Liver (tissue), 3 donors: Measurements from ENCODE around the gene CDKN1A.

Source experiments
- FOXA1 ChIP-seq: IDR thresholded peaks from 2 replicates; pipeline ENCODE4 v1.6.1; 2016; ENCODE audit warnings: antibody characterized with exemption
- HNF4A ChIP-seq, 2 donors: conservative IDR thresholded peaks; 2 replicates each; pipeline ENCODE4 v1.6.1; 2016; ENCODE audit warnings: antibody characterized with exemption in 2 of 2, mild to moderate bottlenecking in 2 of 2
- JUND ChIP-seq, 2 donors: IDR thresholded peaks; 2 replicates each; pipeline ENCODE4 v1.6.1; 2016; ENCODE audit warnings: antibody characterized with exemption in 2 of 2
- RAD21 ChIP-seq, 2 donors: IDR thresholded peaks; 2 replicates each; pipeline ENCODE4 v1.6.1; 2016; ENCODE audit warnings: antibody characterized with exemption in 2 of 2, mild to moderate bottlenecking in 2 of 2
- TAF1 ChIP-seq: conservative IDR thresholded peaks from 2 replicates; pipeline ENCODE4 v1.6.1; 2016; ENCODE audit warnings: antibody characterized with exemption, mild to moderate bottlenecking
- YY1 ChIP-seq: IDR thresholded peaks from 2 replicates; pipeline ENCODE4 v1.6.1; 2016; ENCODE audit warnings: antibody characterized with exemption, mild to moderate bottlenecking
- TF ChIP-seq, protein P1 (sequence below): fragments of 150-350 bp; IDR thresholded peaks from 2 replicates; pipeline ENCODE4 v1.5.1; 2017; ENCODE audit warnings: improper control_type of control experiment, low read depth, low read length; ENCODE audit not compliant: missing input control
- TF ChIP-seq, protein P2 (sequence below): IDR thresholded peaks from 2 replicates; pipeline ENCODE4 v1.6.1; 2016; ENCODE audit warnings: antibody characterized with exemption
- TF ChIP-seq, protein P3 (sequence below): IDR thresholded peaks from 2 replicates; pipeline ENCODE4 v1.6.1; 2016; ENCODE audit warnings: antibody characterized with exemption
- TF ChIP-seq, protein P4 (sequence below): IDR thresholded peaks from 2 replicates; pipeline ENCODE4 v1.6.1; 2016; ENCODE audit warnings: antibody characterized with exemption, mild to moderate bottlenecking
- TF ChIP-seq, protein P5 (sequence below): IDR thresholded peaks from 2 replicates; pipeline ENCODE4 v1.6.1; 2016; ENCODE audit warnings: antibody characterized with exemption
- donor health status: healthy.
- donor health status: healthy.

DNA sequence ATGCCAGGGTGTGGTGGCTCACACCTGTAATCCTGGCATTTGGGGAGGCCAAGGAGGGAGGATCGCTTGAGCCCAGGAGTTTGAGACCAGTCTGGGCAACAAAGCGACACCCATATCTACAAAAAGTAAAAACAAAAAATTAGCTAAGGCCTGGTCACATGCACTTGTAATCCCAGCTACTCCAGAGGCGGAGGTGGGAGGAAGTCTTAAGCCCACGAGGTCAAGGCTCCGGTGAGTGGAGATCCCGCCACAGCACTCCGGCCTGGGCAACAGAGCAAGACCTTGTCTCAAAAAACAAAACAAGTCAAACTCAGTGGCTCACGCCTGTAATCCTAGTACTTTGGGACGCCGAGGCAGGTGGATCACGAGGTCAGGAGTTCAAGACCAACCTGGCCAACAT, 48.7 kb upstream of the CDKN1A start:
- TF ChIP-seq, protein P1, sequence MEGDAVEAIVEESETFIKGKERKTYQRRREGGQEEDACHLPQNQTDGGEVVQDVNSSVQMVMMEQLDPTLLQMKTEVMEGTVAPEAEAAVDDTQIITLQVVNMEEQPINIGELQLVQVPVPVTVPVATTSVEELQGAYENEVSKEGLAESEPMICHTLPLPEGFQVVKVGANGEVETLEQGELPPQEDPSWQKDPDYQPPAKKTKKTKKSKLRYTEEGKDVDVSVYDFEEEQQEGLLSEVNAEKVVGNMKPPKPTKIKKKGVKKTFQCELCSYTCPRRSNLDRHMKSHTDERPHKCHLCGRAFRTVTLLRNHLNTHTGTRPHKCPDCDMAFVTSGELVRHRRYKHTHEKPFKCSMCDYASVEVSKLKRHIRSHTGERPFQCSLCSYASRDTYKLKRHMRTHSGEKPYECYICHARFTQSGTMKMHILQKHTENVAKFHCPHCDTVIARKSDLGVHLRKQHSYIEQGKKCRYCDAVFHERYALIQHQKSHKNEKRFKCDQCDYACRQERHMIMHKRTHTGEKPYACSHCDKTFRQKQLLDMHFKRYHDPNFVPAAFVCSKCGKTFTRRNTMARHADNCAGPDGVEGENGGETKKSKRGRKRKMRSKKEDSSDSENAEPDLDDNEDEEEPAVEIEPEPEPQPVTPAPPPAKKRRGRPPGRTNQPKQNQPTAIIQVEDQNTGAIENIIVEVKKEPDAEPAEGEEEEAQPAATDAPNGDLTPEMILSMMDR, result no peak
- TF ChIP-seq JUND (IDR thresholded peaks at IDR 0.05), result no peak
- TF ChIP-seq YY1, result no peak
- TF ChIP-seq RAD21 (IDR thresholded peaks at IDR 0.05), result no peak
- TF ChIP-seq HNF4A (conservative IDR thresholded peaks at IDR 0.05), result no peak
- TF ChIP-seq, protein P2, sequence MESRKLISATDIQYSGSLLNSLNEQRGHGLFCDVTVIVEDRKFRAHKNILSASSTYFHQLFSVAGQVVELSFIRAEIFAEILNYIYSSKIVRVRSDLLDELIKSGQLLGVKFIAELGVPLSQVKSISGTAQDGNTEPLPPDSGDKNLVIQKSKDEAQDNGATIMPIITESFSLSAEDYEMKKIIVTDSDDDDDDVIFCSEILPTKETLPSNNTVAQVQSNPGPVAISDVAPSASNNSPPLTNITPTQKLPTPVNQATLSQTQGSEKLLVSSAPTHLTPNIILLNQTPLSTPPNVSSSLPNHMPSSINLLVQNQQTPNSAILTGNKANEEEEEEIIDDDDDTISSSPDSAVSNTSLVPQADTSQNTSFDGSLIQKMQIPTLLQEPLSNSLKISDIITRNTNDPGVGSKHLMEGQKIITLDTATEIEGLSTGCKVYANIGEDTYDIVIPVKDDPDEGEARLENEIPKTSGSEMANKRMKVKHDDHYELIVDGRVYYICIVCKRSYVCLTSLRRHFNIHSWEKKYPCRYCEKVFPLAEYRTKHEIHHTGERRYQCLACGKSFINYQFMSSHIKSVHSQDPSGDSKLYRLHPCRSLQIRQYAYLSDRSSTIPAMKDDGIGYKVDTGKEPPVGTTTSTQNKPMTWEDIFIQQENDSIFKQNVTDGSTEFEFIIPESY, result no peak
- TF ChIP-seq, protein P3, sequence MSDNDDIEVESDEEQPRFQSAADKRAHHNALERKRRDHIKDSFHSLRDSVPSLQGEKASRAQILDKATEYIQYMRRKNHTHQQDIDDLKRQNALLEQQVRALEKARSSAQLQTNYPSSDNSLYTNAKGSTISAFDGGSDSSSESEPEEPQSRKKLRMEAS, result no peak
- TF ChIP-seq, protein P4, sequence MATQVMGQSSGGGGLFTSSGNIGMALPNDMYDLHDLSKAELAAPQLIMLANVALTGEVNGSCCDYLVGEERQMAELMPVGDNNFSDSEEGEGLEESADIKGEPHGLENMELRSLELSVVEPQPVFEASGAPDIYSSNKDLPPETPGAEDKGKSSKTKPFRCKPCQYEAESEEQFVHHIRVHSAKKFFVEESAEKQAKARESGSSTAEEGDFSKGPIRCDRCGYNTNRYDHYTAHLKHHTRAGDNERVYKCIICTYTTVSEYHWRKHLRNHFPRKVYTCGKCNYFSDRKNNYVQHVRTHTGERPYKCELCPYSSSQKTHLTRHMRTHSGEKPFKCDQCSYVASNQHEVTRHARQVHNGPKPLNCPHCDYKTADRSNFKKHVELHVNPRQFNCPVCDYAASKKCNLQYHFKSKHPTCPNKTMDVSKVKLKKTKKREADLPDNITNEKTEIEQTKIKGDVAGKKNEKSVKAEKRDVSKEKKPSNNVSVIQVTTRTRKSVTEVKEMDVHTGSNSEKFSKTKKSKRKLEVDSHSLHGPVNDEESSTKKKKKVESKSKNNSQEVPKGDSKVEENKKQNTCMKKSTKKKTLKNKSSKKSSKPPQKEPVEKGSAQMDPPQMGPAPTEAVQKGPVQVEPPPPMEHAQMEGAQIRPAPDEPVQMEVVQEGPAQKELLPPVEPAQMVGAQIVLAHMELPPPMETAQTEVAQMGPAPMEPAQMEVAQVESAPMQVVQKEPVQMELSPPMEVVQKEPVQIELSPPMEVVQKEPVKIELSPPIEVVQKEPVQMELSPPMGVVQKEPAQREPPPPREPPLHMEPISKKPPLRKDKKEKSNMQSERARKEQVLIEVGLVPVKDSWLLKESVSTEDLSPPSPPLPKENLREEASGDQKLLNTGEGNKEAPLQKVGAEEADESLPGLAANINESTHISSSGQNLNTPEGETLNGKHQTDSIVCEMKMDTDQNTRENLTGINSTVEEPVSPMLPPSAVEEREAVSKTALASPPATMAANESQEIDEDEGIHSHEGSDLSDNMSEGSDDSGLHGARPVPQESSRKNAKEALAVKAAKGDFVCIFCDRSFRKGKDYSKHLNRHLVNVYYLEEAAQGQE, result no peak
- TF ChIP-seq, protein P5, sequence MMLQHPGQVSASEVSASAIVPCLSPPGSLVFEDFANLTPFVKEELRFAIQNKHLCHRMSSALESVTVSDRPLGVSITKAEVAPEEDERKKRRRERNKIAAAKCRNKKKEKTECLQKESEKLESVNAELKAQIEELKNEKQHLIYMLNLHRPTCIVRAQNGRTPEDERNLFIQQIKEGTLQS, result no peak
- TF ChIP-seq FOXA1, result no peak
- no peak for TF ChIP-seq TAF1
